Bronchus fibroblast of lung (primary cell): ENCODE data around the gene G2E3. TPM values are rescaled to one million over a fixed set of nuclear protein-coding genes. Genes with fewer than 3 reads are reported as not detected.

ENCODE experiments used
- total RNA-seq: library from RNA; depleted of rRNA; stranded (reverse); fragments of >200 nt; gene quantifications from 2 replicates; pipeline ENCODE4 v1.2.3, GENCODE V29; 2015

G2E3 gene, protein sequence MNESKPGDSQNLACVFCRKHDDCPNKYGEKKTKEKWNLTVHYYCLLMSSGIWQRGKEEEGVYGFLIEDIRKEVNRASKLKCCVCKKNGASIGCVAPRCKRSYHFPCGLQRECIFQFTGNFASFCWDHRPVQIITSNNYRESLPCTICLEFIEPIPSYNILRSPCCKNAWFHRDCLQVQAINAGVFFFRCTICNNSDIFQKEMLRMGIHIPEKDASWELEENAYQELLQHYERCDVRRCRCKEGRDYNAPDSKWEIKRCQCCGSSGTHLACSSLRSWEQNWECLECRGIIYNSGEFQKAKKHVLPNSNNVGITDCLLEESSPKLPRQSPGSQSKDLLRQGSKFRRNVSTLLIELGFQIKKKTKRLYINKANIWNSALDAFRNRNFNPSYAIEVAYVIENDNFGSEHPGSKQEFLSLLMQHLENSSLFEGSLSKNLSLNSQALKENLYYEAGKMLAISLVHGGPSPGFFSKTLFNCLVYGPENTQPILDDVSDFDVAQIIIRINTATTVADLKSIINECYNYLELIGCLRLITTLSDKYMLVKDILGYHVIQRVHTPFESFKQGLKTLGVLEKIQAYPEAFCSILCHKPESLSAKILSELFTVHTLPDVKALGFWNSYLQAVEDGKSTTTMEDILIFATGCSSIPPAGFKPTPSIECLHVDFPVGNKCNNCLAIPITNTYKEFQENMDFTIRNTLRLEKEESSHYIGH
- 11.9 and 18.0 TPM in 2 replicates for total RNA-seq

DNA sequence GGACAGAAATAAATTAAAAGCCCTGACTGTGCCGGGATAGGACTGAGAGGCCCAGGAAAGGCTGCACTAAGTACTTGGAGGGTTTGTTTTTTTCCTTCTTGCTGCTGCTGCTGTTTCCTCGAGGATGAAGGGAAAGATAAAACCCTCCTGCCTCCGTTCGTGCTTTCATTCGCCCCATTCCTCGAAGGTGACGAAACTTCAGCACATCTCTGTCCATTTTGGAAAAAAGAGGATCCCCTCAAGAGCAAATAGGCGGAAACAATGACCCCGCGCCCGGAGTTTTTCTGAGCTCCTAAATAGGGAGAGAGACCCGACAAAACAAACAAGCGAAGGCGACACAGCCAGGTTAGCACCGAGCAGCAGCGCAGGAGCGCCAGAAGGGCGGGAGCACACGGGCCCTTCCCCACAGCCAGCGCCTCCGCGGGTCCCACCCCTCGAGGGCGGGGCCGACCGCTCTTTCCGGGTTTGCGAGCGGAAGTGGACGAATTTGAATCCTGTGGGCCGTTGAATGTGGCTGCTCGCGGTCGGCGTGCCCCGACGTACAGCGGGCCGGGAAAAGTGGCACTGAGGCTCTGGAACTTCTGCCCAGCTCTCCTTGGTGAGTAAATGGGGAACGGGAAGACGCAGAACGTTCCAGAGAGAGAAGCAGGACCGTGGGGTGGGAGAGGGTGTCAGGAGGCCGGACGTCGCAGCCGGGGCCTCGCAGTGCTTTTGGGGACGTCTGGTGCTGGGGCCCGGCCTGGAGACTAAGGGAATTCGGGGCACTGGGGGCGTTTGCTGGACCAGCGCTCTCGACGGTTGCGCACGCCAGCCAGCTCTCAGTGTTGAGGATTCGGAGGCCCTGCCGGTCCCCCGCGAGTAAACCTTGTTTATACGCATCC lies at the start of gene G2E3:
Gene G2E3 (plus strand): TSS at position 484 of the 881 bp plus-strand sequence. CDS start 21,922 bp downstream, outside the sequence.

DNA sequence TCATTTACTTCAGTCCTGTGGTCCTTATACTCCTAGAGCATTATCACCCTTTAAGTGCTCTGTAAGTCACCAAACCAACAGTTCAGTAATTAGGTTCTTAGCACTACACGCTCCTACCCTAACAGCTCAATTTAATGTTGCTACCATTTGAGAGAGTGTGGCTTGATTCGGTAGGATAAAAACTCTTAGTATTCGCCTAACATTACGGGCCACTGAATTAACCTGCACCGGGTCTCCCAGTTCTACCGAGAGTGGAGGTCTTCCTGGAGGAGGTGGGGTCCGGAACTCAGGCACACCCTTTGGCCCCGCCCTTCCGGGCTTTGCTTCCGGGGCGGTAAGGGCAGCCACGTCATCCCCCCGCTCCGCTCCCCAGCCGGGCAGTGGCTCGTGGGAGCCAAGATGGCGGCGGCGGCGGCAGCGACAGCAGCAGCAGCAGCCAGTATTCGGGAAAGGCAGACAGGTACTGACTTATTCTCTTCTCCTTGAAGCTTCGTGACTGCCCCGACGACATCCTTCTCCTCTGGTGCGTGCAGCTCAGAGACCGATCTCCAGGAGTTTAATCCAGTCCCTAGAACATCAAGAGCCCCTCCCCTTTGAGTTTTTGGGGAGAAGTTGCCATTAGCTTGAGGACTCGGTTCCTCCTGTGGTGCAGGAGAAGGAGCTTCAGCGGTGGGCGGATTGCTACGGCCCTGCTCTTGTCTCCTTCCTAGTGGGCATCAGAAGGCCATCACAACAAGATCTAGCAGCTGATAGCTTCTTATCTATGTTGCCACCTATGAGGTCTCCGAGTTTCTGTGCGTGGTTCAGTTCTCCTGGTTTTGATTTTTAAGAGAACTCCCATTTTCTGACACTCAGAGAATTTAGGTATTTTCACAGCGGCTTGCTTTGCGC lies 63.2 kb downstream of the G2E3 start, which contains the start of gene SCFD1:
Gene SCFD1 (plus strand): TSS at position 380 of the 891 bp plus-strand sequence. CDS start 20 bp downstream, at position 400.

Other genes starting within 250 kb of the G2E3 start
- gene SCFD1, start 63.2 kb downstream of the G2E3 start, total RNA-seq, result 45.5 and 46.4 TPM in 2 replicates